ACHN (cell line): Measurements from ENCODE around the gene SLC6A1.

ENCODE experiments used
- DNase-seq: peaks from one replicate; pipeline ENCODE4 v3.0.0-alpha.2; 2015
- in situ Hi-C: cut with HindIII; loops from 2 replicates; pipeline ENCODE4 v1.10.0; 2017; ENCODE audit warnings: low sequenced_read_pairs, low pct_ligation_motif_present, low pct_unique_long_range_greater_than_20kb

Gene SLC6A1

DNA sequence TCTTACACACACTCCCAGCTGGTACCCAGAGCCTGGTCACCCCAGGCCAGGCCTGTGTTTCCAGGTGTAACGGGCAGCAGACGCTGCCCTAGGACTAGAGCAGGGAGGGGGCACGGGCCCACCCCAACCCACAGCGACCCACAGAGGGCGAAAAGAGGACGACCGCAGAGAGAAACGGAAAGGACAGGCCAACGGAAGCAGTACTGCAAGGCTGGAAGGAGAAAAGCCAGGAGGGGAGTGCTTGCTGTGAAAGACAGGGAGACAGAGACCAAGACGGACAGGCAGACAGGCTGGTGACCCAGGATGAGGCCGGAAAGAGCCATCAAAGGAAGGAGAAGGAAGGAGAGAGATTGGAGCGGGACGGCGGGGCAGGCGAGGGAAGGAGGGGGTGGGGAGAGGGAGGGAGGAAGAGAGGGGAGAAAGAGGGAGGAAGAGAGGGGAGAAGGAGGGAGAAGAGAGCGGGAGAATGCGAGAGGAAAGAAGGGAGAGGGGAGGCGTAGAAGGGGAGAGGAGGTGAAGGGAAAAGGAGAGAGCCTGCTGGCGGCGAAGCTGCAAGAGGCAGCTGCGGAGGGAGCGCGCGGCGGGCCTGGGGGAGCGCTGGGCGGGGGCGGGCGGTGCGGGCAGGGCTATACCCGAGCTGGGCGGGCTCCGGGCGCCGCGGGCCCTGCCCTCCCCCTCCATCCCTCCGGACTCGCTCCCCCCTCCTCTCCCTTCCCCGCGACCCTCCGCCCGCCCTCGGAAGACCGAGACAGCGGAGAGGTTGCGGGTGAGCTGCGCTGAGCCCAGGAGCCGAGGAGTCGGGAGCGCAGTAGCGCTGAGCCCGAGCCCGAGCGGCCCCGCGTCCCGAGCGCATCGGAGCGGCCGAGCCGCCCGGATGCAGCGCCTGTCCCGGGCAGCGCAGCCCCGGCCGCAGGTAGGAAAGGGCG, at the start of gene SLC6A1:
TSS of gene SLC6A1 (plus strand) at position 732 of the 926 bp plus-strand sequence. CDS start 24,464 bp downstream, outside the sequence.
- in situ Hi-C loops, result no loop called here
- DNase-seq, result peak; percentile 27

- DNase-seq, result no peak
- in situ Hi-C loops, result no loop called here
Observed at GRCh38 chr3:10944866-10945265, 47.7 kb upstream of the SLC6A1 start.

GRCh38 chr3:10945683-10946287, 46.8 kb upstream of the SLC6A1 start:
- in situ Hi-C loops, result no loop called here
- peak; percentile 40 for DNase-seq

DNA sequence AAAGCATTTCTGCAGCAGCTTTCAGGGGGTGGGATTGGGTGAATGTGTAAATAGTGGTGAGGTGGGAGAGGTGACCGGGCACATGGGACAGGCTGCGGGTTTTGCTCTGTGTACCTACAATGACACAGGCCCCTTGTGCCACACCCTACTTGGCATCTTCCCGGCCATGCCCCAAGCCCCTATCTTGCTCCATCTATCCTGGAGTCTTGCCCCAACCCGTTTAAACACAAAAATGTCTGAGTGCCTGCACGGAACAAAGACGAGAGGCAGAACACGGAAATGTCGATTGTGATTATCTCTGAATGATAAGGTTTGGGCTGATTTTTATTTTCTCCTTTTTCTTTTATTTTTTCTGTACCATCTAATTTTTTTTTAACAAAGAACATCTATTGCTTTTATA, 46.0 kb upstream of the SLC6A1 start:
- in situ Hi-C loops, result no loop called here
- DNase-seq, result no peak

GRCh38 chr3:10948326-10948725, 44.2 kb upstream of the SLC6A1 start:
- in situ Hi-C loops, result no loop called here
- no peak for DNase-seq

GRCh38 chr3:10949197-10949596, 43.4 kb upstream of the SLC6A1 start:
- DNase-seq, result no peak
- in situ Hi-C loops, result no loop called here

GRCh38 chr3:10950476-10951294, 41.9 kb upstream of the SLC6A1 start:
- in situ Hi-C loops, result no loop called here
- DNase-seq, result peak; percentile 33

- DNase-seq, result no peak
- in situ Hi-C loops, result no loop called here
Observed at GRCh38 chr3:10951295-10951926, 41.1 kb upstream of the SLC6A1 start.

DNA sequence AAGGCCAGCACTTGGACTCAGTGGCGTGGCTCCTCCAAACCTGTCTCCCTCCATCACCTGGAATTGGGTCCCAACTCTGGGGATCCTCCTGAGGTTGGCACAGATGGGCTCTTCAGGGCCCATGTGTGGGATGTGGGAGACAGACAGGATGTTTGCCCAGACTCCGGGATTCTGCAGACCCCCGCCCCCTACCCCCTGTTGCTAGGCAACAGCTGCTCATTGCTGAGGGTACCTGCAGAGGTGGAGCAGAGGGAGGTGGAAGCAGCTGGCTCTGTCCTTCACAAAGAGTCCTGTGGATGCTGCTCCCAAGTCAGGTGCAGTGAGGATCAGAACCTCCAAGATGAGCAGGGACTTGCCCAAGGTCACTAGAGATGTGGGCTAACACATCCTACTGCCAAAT, 40.0 kb upstream of the SLC6A1 start:
- in situ Hi-C loops, result no loop called here
- no peak for DNase-seq

- in situ Hi-C loops, result no loop called here
- DNase-seq, result no peak
Observed at GRCh38 chr3:10954740-10955139, 37.8 kb upstream of the SLC6A1 start.

DNA sequence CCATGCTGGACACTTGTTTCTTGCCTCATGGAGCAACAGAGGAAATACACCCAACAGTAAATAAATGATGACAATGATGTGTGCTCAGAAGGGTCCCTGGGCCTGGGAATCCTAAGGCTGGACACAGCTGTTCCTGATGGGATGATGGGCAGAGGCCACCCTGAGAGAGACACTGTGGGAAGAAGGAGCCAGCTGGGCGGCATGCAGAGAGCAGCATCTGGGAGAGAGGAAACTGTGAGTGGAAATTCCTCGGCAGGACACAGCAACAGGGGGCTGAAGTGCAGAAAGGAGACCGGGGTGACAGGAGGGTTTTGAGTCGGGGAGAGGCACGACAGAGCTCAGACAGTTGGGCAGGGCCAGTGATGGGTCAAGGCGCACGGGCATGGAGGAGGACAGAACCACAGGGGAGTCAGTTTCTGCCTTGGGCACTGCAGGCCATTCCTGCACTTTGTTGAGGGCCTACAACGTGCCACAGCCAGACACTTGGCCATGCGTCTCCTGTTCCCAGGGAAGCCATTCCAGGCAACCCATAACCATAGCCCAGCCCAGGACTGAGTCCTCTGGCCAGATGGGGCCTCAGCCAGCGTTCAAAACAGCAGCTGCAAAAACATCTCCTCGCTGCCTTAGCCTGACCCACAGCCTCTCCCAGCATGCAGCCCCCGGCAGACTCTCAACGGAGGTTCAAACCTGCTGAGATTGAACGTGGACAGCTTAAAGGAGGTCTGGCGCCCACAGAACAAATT, 36.7 kb upstream of the SLC6A1 start:
- in situ Hi-C loops, result no loop called here
- no peak for DNase-seq

DNA sequence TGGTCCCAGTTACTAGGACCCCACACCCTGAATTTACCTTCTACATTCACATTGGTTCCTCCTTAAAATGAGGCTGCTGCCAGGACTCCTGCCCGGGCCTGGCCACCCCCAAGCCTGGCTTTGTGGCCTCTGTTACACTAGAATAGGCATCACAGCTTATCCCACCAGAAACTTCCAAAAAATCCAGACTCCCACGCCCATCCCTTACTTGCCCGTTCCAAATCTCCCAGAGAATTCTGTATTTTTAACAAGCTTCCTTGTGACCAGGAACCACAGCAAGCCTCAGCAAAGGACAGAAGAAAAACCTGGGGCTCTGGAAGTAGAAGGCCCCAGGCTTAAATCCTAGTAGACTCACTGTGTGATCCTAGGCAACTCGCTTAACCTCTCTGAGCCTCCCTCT, 36.0 kb upstream of the SLC6A1 start:
- DNase-seq, result no peak
- in situ Hi-C loops, result no loop called here

DNA sequence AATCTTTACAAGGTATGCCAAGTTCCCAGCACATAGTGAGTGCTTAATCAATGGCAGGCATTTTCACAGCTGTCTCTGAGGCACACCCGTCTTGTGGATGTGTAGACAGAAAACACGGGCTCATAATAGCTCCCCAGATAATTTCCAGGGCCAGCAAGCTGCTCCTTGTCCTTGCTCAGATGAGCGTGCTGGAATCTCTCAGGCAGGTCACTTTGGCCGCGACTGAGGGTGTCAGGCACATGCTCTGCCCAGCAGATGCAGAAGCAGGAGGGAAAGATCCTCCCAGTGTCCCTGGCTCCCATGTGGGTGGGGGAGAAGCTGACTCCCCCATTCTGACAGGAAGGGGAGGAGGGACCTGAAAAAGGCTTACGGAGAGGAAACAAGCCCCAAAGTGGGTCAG, 35.6 kb upstream of the SLC6A1 start:
- in situ Hi-C loops, result no loop called here
- DNase-seq, result no peak

DNA sequence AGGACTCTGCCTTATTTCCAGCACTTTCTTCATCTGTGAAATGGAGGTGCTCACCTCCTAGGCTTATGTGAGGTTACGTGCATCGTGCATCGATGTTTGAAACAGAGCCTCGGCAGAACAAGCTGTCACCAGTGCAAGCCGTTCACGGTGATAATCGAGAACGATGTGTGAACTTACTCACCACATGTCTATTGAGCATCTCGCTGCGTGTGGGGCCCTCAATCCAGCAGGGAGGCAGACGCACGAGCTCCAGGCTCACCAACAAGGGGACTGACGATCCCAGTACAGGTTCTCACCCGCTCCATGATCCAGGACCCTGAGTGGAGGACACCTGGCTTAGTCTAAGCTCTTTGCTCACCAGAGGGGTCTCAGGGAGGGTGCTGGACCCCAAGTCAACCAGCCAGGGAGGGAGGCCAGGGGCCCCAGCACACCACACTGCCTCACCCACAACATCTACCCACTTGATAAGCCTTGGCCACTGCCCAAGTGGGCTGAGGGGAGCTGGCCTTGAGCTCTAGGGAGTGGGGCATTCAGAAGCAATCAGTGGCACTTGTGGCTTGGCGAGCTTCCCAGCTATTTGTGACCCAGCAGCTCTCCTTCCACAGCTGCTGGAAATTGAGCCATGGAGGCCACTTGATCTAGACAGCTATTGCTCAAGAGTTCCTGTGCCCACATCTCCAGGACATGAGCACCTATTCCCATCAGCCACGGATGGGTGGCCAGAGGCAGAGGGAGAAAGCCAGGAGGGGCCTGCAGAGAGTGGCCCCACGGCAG, 34.4 kb upstream of the SLC6A1 start:
- no peak for DNase-seq
- in situ Hi-C loops, result no loop called here

DNA sequence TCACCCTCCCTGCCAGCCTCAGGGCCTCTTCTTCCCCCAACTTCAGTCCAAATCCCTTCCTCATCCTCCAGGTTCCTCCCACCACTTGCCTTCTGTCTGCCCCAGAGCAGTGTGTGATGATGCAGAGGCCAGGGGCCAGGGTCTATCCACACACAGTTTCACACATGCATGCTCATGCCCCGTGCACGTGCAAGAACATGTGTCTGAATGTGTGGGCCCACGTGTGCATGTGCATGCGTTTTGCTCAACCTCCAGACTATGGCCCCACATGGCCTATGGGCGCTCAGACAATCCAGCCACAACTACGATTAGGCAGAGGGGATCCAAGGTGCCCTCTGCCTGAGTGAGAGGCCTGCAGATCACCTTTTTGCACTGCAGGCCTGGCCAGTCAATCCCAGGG, 32.3 kb upstream of the SLC6A1 start:
- in situ Hi-C loops, result no loop called here
- DNase-seq, result no peak

DNA sequence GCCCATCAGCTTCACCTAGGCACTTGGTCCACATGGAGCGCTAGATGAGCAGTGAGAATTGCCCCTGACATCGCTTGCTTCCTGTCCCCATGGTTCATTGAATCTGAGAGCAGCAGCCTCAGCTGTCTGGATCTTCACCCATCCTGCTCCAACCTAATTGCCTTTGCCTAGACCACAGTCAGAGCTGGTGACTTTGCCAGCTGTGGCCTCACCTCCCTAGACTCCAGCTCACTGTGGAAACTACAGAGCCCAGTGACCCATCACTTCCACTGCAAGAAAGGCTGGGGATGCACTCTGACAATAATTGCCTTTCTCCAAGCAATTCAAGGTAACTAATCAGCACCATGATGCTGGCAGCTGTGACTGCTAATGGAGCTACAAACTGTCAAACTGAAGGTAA, 30.6 kb upstream of the SLC6A1 start:
- DNase-seq, result no peak
- in situ Hi-C loops, result no loop called here

DNA sequence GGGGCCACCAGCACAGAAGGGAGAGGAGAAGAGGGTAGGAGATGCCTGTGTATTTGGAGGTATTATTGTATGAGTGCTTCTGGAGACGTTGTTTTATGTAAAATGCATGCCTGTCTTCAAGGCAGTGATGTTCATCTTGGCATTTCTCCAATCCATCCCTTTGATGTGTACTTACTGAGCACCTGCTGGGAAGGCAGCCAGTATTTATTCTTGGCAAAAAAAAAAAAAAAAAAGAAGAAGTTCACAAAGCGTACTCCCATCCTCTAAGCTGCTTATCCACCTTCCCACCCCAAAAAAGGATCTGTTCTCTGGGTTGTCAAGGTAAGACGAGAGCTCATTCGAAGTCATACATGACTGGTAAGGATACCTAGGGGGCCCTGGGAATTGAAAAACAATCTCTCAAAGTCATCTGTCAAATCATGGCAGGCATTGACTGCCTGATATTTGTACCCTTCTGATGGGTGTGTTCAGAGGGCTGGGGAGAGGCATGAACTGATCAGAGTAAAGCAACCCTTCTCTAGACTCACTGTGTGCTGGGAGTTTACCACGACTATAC, 30.0 kb upstream of the SLC6A1 start:
- DNase-seq, result no peak
- in situ Hi-C loops, result no loop called here
